Neural cell (in vitro differentiated cells): Measurements from ENCODE around the gene HDLBP. TPM values are rescaled to one million over a fixed set of nuclear protein-coding genes. Genes with fewer than 3 reads are reported as not detected.

Experiments
- H2AFZ ChIP-seq: fragments of 200-600, 300-800 bp; sonication (generic), shearing (Covaris generic); 2 replicates; pipeline ENCODE4 v1.6.0; 2014; ENCODE audit warnings: low read depth, mild to moderate bottlenecking, antibody characterized with exemption, low read length, moderate library complexity
- H3F3A ChIP-seq: fragments of 200-600 bp; shearing (Covaris generic); 2 replicates; pipeline ENCODE4 v1.6.1; 2016; ENCODE audit warnings: mild to moderate bottlenecking, moderate library complexity, mixed read lengths, antibody characterized with exemption, low read length; ENCODE audit not compliant: insufficient read depth, poor library complexity, severe bottlenecking
- H3K27ac ChIP-seq: fragments of 200-600, 300-800 bp; sonication (generic), shearing (Covaris generic); 2 replicates; pipeline ENCODE4 v1.5.1; 2014; ENCODE audit warnings: mild to moderate bottlenecking, low read length, moderate library complexity
- H3K27me3 ChIP-seq: fragments of 300-800, 200-600 bp; sonication (generic), shearing (Covaris generic); 2 replicates; pipeline ENCODE4 v1.6.0; 2014; ENCODE audit warnings: mild to moderate bottlenecking, low read depth, low read length, moderate library complexity; ENCODE audit not compliant: insufficient read depth
- H3K36me3 ChIP-seq: fragments of 300-800, 200-600 bp; sonication (generic), shearing (Covaris generic); 2 replicates; pipeline ENCODE4 v1.5.1; 2014; ENCODE audit warnings: mild to moderate bottlenecking, antibody characterized with exemption, low read length, moderate library complexity; ENCODE audit not compliant: insufficient read depth
- H3K4me2 ChIP-seq: fragments of 300-800, 200-600 bp; sonication (generic), shearing (Covaris generic); 2 replicates; pipeline ENCODE4 v1.6.0; 2014; ENCODE audit warnings: mild to moderate bottlenecking, low read length
- H3K4me3 ChIP-seq: fragments of 300-800, 200-600 bp; sonication (generic), shearing (Covaris generic); 2 replicates; pipeline ENCODE4 v1.5.1; 2014; ENCODE audit warnings: mild to moderate bottlenecking, low read length, moderate library complexity
- H3K79me2 ChIP-seq: fragments of 200-600 bp; shearing (Covaris generic); replicated peaks from 2 replicates; pipeline ENCODE4 v1.6.0; 2014; ENCODE audit warnings: mild to moderate bottlenecking, low read length, moderate library complexity; ENCODE audit not compliant: insufficient read depth
- H3K9ac ChIP-seq: fragments of 300-800, 200-600 bp; sonication (generic), shearing (Covaris generic); 2 replicates; pipeline ENCODE4 v1.6.1; 2016; ENCODE audit warnings: mild to moderate bottlenecking, low read length, mixed read lengths
- H3K9me2 ChIP-seq: fragments of 200-600 bp; shearing (Covaris generic); 2 replicates; pipeline ENCODE4 v1.6.1; 2016; ENCODE audit warnings: mild to moderate bottlenecking, low read length, mixed read lengths; ENCODE audit not compliant: insufficient read depth
- H3K9me3 ChIP-seq: fragments of 200-600, 300-800 bp; sonication (generic), shearing (Covaris generic); 2 replicates; pipeline ENCODE4 v1.6.1; 2016; ENCODE audit warnings: mild to moderate bottlenecking, mixed run types, low read length, moderate library complexity, mixed read lengths
- H4K20me1 ChIP-seq: fragments of 200-600 bp; shearing (Covaris generic); 2 replicates; pipeline ENCODE4 v1.6.1; 2016; ENCODE audit warnings: mild to moderate bottlenecking, mixed run types; ENCODE audit not compliant: insufficient read depth
- CTCF ChIP-seq: fragments of 450-650 bp; IDR thresholded peaks from 2 replicates; pipeline ENCODE4 v1.5.1; 2014; ENCODE audit warnings: antibody characterized with exemption, mild to moderate bottlenecking, moderate library complexity; ENCODE audit not compliant: poor library complexity, severe bottlenecking
- EP300 ChIP-seq: fragments of 450-650 bp; conservative IDR thresholded peaks from 2 replicates; pipeline ENCODE4 v1.6.1; 2014; ENCODE audit warnings: antibody characterized with exemption, mild to moderate bottlenecking, moderate library complexity; ENCODE audit not compliant: poor library complexity, severe bottlenecking
- EZH2 ChIP-seq: fragments of 200-600, 300-800 bp; shearing (Covaris generic), sonication (generic); IDR thresholded peaks from 2 replicates; pipeline ENCODE4 v1.6.1; 2014; ENCODE audit warnings: antibody characterized with exemption, low read length, borderline replicate concordance, mild to moderate bottlenecking; ENCODE audit not compliant: insufficient read depth, poor library complexity, severe bottlenecking
- MXI1 ChIP-seq: fragments of 450-650 bp; conservative IDR thresholded peaks from 2 replicates; pipeline ENCODE4 v1.6.1; 2014; ENCODE audit warnings: antibody characterized with exemption, mild to moderate bottlenecking; ENCODE audit not compliant: poor library complexity, severe bottlenecking
- POLR2AphosphoS5 ChIP-seq: IDR thresholded peaks from 2 replicates; pipeline ENCODE4 v1.6.1; 2012
- RAD21 ChIP-seq: fragments of 450-650 bp; conservative IDR thresholded peaks from 2 replicates; pipeline ENCODE4 v1.6.1; 2014; ENCODE audit warnings: antibody characterized with exemption, mild to moderate bottlenecking, moderate library complexity
- REST ChIP-seq: IDR thresholded peaks from 2 replicates; pipeline ENCODE4 v1.6.1; 2012; ENCODE audit warnings: borderline replicate concordance
- SMC3 ChIP-seq: fragments of 450-650 bp; conservative IDR thresholded peaks from 2 replicates; pipeline ENCODE4 v1.6.1; 2014; ENCODE audit warnings: antibody characterized with exemption, mild to moderate bottlenecking, moderate library complexity; ENCODE audit not compliant: poor library complexity
- TAF1 ChIP-seq: IDR thresholded peaks from 2 replicates; pipeline ENCODE4 v1.6.1; 2012; ENCODE audit warnings: low read depth
- polyA plus RNA-seq: library from polyadenylated mRNA; depleted of rRNA; stranded (reverse); fragments of >200 nt; gene quantifications from 2 replicates; pipeline ENCODE4 v1.2.3, GENCODE V29; 2014

The HDLBP gene
- polyA plus RNA-seq, 1 donor from 2014 or later: 61.9 TPM

- H3K9me3 ChIP-seq: no peaks in the 10 kb centered on the region
- no peaks in the 10 kb centered on the region for H3F3A ChIP-seq
- H3K4me2 ChIP-seq: no peak overlapping the region
- TF ChIP-seq MXI1 (no peak), EP300 (no peak), REST (no peak), RAD21 (no peak), POLR2AphosphoS5 (no peak), SMC3 (no peak), EZH2 (no peak), TAF1 (no peak), CTCF (no peak)
- no peaks in the 10 kb centered on the region for H3K36me3 ChIP-seq
- H3K27me3 ChIP-seq: no peaks in the 10 kb centered on the region
- no peak overlapping the region for H3K9ac ChIP-seq
- peaks cover 4% of the 10 kb centered on the region for H3K79me2 ChIP-seq
- H2AFZ ChIP-seq: no peak overlapping the region
- no peaks in the 10 kb centered on the region for H3K9me2 ChIP-seq
- no peak overlapping the region for H3K4me3 ChIP-seq
- no peak overlapping the region for H3K27ac ChIP-seq
- H4K20me1 ChIP-seq: no peaks in the 10 kb centered on the region
Measured at GRCh38 chr2:241334813-241335212, 19.3 kb upstream of the HDLBP start.

- Histone ChIP-seq H3K4me3 (no peak overlapping the region), H3K27ac (no peak overlapping the region), H3K79me2 (peaks cover 15% of the 10 kb centered on the region), H3K4me2 (no peak overlapping the region), H3K36me3 (no peaks in the 10 kb centered on the region), H4K20me1 (no peaks in the 10 kb centered on the region), H3F3A (no peaks in the 10 kb centered on the region), H3K9me3 (no peaks in the 10 kb centered on the region), H3K27me3 (no peaks in the 10 kb centered on the region), H3K9ac (no peak overlapping the region), H3K9me2 (no peaks in the 10 kb centered on the region), H2AFZ (no peak overlapping the region)
- TF ChIP-seq CTCF (no peak), SMC3 (no peak), REST (no peak), EZH2 (no peak), POLR2AphosphoS5 (no peak), MXI1 (no peak), TAF1 (no peak), RAD21 (no peak), EP300 (no peak)
Measured at GRCh38 chr2:241330616-241330981, 15.1 kb upstream of the HDLBP start.
